GM12878 (cell line): ENCODE data around the gene SUGCT. TPM values are rescaled to one million over a fixed set of nuclear protein-coding genes. Genes with fewer than 3 reads are reported as not detected.

Experiments
- ATAC-seq: fragments of 200-7000 bp; cut with Tn5 transposase; 3 replicates; pipeline ENCODE4 v1.9.1; 2020; ENCODE audit warnings: mild to moderate bottlenecking, moderate library complexity
- BruUV-seq: library from RNA; stranded (reverse); fragments of 400-500 nt; replicated peaks from 2 replicates; lab custom pipeline; 2021; lab: Mats Ljungman, UMichigan
- CTCF ChIA-PET: fragments of 300-600 bp; sonication (Branson Sonifier 250); formaldehyde crosslinking; extraction: SDS; loops from one replicate; lab custom pipeline; 2021; ENCODE audit warnings: inconsistent platforms; lab: Yijun Ruan, JAX
- POLR2A ChIA-PET: fragments of 350-600 bp; formaldehyde crosslinking; extraction: SDS; loops from one replicate; lab custom pipeline; 2021; ENCODE audit warnings: inconsistent platforms; lab: Charles Lee
- RAD21 ChIA-PET: fragments of 300-600 bp; sonication (Branson Sonifier 250); formaldehyde crosslinking; loops from one replicate; lab custom pipeline; 2023; ENCODE audit warnings: antibody characterized with exemption; ENCODE audit not compliant: unreplicated experiment; lab: Charles Lee
- SMC1A ChIA-PET: fragments of 300-600 bp; sonication (Branson Sonifier 250); formaldehyde crosslinking; loops from one replicate; lab custom pipeline; 2023; ENCODE audit not compliant: unreplicated experiment, uncharacterized antibody; lab: Charles Lee
- DNase-seq: peaks from one replicate; pipeline ENCODE4 v3.0.0-alpha.2; 2011; ENCODE audit warnings: low read depth, low spot score
- FAIRE-seq: peaks from 3 replicates; lab custom pipeline; 2011; peaks lifted over from hg19 to GRCh38; lab: Jason Lieb, UNC
- H2AFZ ChIP-seq: 2 replicates; pipeline ENCODE4 v1.6.0; 2011; ENCODE audit warnings: low read depth, low read length, control low read depth; ENCODE audit not compliant: control insufficient read depth
- H3K27ac ChIP-seq: 2 replicates; pipeline ENCODE4 v1.5.1; 2011; ENCODE audit warnings: control low read depth; ENCODE audit not compliant: control insufficient read depth, insufficient read depth
- H3K27me3 ChIP-seq, 2 experiments: replicated peaks in 1 of 2; 2 replicates each; pipeline versions ENCODE4 v1.6.0 to v1.6.1; 2011; ENCODE audit warnings: low read length in 1 of 2; ENCODE audit not compliant: control insufficient read depth in 2 of 2, insufficient read depth in 2 of 2
- H3K36me3 ChIP-seq, 2 experiments: 2 replicates each; pipeline ENCODE4 v1.5.1; 2011; ENCODE audit warnings: low read length in 1 of 2; ENCODE audit not compliant: control insufficient read depth in 2 of 2, insufficient read depth in 2 of 2
- H3K4me1 ChIP-seq: 2 replicates; pipeline ENCODE4 v1.6.1; 2011; ENCODE audit warnings: mild to moderate bottlenecking, low read length, moderate library complexity, mixed read lengths; ENCODE audit not compliant: control insufficient read depth, insufficient read depth
- H3K4me2 ChIP-seq: 2 replicates; pipeline ENCODE4 v1.6.0; 2011; ENCODE audit warnings: control low read depth; ENCODE audit not compliant: control insufficient read depth, insufficient read depth
- H3K4me3 ChIP-seq: fragments of 200-600 bp; sonication (generic); 2 replicates; pipeline ENCODE4 v1.5.1; 2016
- H3K79me2 ChIP-seq: 2 replicates; pipeline ENCODE4 v1.6.0; 2011; ENCODE audit warnings: low read length; ENCODE audit not compliant: control insufficient read depth, insufficient read depth
- H3K9ac ChIP-seq: 2 replicates; pipeline ENCODE4 v1.8.0; 2011; ENCODE audit warnings: low read length, control low read depth, mixed read lengths; ENCODE audit not compliant: control insufficient read depth, insufficient read depth
- H3K9me3 ChIP-seq: replicated peaks from 3 replicates; pipeline ENCODE4 v1.5.1; 2011; ENCODE audit warnings: mild to moderate bottlenecking, low read length; ENCODE audit not compliant: control insufficient read depth, insufficient read depth
- H4K20me1 ChIP-seq: 2 replicates; pipeline ENCODE4 v1.6.0; 2011; ENCODE audit not compliant: control insufficient read depth, insufficient read depth
- BCLAF1 ChIP-seq: fragments of 450-650 bp; IDR thresholded peaks from 2 replicates; pipeline ENCODE4 v1.6.1; 2017; ENCODE audit warnings: antibody characterized with exemption, mild to moderate bottlenecking, moderate library complexity
- CBX5 ChIP-seq: sonication (generic); IDR thresholded peaks from 2 replicates; pipeline ENCODE4 v1.6.1; 2016; ENCODE audit warnings: low read depth, moderate library complexity, mild to moderate bottlenecking, inconsistent platforms
- MLLT1 ChIP-seq: fragments of 450-650 bp; IDR thresholded peaks from 2 replicates; pipeline ENCODE4 v1.6.1; 2016; ENCODE audit warnings: mild to moderate bottlenecking
- SIN3A ChIP-seq: IDR thresholded peaks from 2 replicates; pipeline ENCODE4 v1.6.1; 2012; ENCODE audit warnings: low read depth, low read length, improper control_type of control experiment
- SKIL ChIP-seq: fragments of 450-650 bp; IDR thresholded peaks from 2 replicates; pipeline ENCODE4 v1.6.1; 2017; ENCODE audit warnings: mild to moderate bottlenecking, low read depth, inconsistent platforms; ENCODE audit not compliant: poor library complexity, severe bottlenecking
- SREBF1 ChIP-seq: IDR thresholded peaks from 2 replicates; pipeline ENCODE4 v1.6.1; 2012; ENCODE audit warnings: mild to moderate bottlenecking, low read length
- ZBTB11 ChIP-seq: fragments of 450-650 bp; formaldehyde crosslinking; IDR thresholded peaks from 2 replicates; pipeline ENCODE4 v1.5.0; 2022; ENCODE audit warnings: mild to moderate bottlenecking, missing genetic modification characterization
- ZBTB33 ChIP-seq: fragments of 450-650 bp; IDR thresholded peaks from 2 replicates; pipeline ENCODE4 v1.6.1; 2017; ENCODE audit warnings: mild to moderate bottlenecking
- ZNF207 ChIP-seq: fragments of 450-650 bp; IDR thresholded peaks from 2 replicates; pipeline ENCODE4 v1.6.1; 2014; ENCODE audit warnings: antibody characterized with exemption, mild to moderate bottlenecking, borderline replicate concordance
- ZNF384 ChIP-seq: IDR thresholded peaks from 2 replicates; pipeline ENCODE4 v1.6.1; 2012; ENCODE audit warnings: low read depth, mild to moderate bottlenecking, low read length, improper control_type of control experiment, borderline replicate concordance
- WGBS: methylation state at CpG from one replicate; pipeline ENCODE4 v1.1.6; 2016; ENCODE audit warnings: low lambda C conversion rate; ENCODE audit not compliant: insufficient replicate concordance, insufficient coverage; ENCODE audit errors: missing lambda C conversion rate; 5-methylcytosine and 5-hydroxymethylcytosine counted together
- in situ Hi-C: fragments of 300-500 bp; cut with MboI; formaldehyde crosslinking; loops from 9 replicates; pipeline ENCODE4 v1.14.3; 2018; ENCODE audit warnings: mixed read lengths
- intact Hi-C: fragments of 100-400 bp; cut with micrococcal nuclease; formaldehyde crosslinking; loops from one replicate; pipeline ENCODE4 v1.14.2; 2022; ENCODE audit not compliant: unreplicated experiment
- polyA plus RNA-seq, 11 experiments: library from polyadenylated mRNA; depleted of rRNA in 4 of 11; unstranded in 6 of 11; stranded (reverse) in 5 of 11; fragments of >200 nt; fragmentation: Nextera tagmentation in 4 of 11; fragmentation: Illumina TruSeq in 1 of 11; extraction: Ambion mirVana in 4 of 11; extraction: Trizol in 1 of 11; gene quantifications; 1 replicate in 1 of 11; 2 replicates in 10 of 11; pipeline versions ENCODE4 v1.2.1 to v1.2.3, GENCODE V29; 2011 to 2016; ENCODE audit warnings: inconsistent platforms in 2 of 11, missing spikeins in 2 of 11, low read depth in 1 of 11
- total RNA-seq, 4 experiments: library from RNA; depleted of rRNA in 3 of 4; stranded (reverse); fragments of >200 nt in 3 of 4; fragmentation: Illumina TruSeq in 1 of 4; extraction: Trizol in 1 of 4; gene quantifications; 2 replicates each; pipeline versions ENCODE4 v1.2.1 to v1.2.3, GENCODE V29; 2013 to 2021

Gene SUGCT
- total and polyA plus RNA-seq, 10 of the 15 experiments (the other 5 are each of a cell fraction or from before 2014, with no cell fraction given) = 0.08 to 1.2 (median 0.67) TPM; not detected in 1

- RAD21 ChIA-PET = no interaction called here
- Histone ChIP-seq H3K36me3 (no peaks in the 10 kb centered on the region), H3K9me3 (no peaks in the 10 kb centered on the region; the same call in 2 of the 3 replicates), H3K4me2 (no peak overlapping the region), H3K27ac (no peak overlapping the region), H3K9ac (no peak overlapping the region), H4K20me1 (no peaks in the 10 kb centered on the region), H2AFZ (no peak overlapping the region), H3K4me3 (no peak overlapping the region), H3K27me3 (no peaks in the 10 kb centered on the region), H3K4me1 (no peaks in the 10 kb centered on the region), H3K79me2 (no peaks in the 10 kb centered on the region)
- DNase-seq (no peak), FAIRE-seq (no peak), ATAC-seq (no peak)
- in situ Hi-C loops = no loop called here
- BruUV-seq = no TSS peak
- intact Hi-C loops = no loop called here
- WGBS = 52% methylated on average over 16 of the region's 16 CpGs
- SMC1A ChIA-PET = no interaction called here
- POLR2A ChIA-PET = no interaction called here
- CTCF ChIA-PET = no interaction called here
- TF ChIP-seq ZBTB11 (CRISPR knock-in tag) (no peak), SKIL (no peak), MLLT1 (no peak), CBX5 (no peak), ZNF384 (no peak), ZNF207 (no peak), SIN3A (no peak), BCLAF1 (no peak), ZBTB33 (no peak), SREBF1 (no peak)
These were observed 765.1 kb downstream of the SUGCT start for GRCh38 chr7:40899636-40900507.
